Measurements from ENCODE around the gene IFFO2. TPM values are rescaled to one million over a fixed set of nuclear protein-coding genes. Genes with fewer than 3 reads are reported as not detected.
"Not testable (repeated sequence)": the region's sequence is repeated elsewhere in the genome, so short reads cannot be mapped to it uniquely, and the experiment has no call there.

IFFO2 gene
- total RNA-seq, 2 experiments from 2014 or later, result 20.5 to 25.5 TPM

GRCh38 chr1:18876210-18876609 is 80.3 kb downstream of the IFFO2 start:
- ChIA-PET POLR2A (no interaction called here), CTCF (interaction anchor here (1.1 to 2.4 kb wide), 2 partner anchors 8 to 11 kb away, joined by 5 to 18 read pairs; no protein-coding TSS in a partner anchor)

- CTCF ChIA-PET, result interaction anchor here (0.8 to 2.4 kb wide), 7 partner anchors 8 to 279 kb away, joined by 3 to 18 read pairs (median 5); no protein-coding TSS in a partner anchor
- POLR2A ChIA-PET, result no interaction called here
Observed at GRCh38 chr1:18875796-18876128, 80.7 kb downstream of the IFFO2 start.

GRCh38 chr1:18875107-18875795 is 81.2 kb downstream of the IFFO2 start:
- POLR2A ChIA-PET, result no interaction called here
- CTCF ChIA-PET, result interaction anchor here (0.8 to 2.4 kb wide), 7 partner anchors 9 to 278 kb away, joined by 3 to 18 read pairs (median 5); no protein-coding TSS in a partner anchor

GRCh38 chr1:18874600-18874999 is 81.9 kb downstream of the IFFO2 start:
- CTCF ChIA-PET, result interaction anchor here (0.6 to 2.4 kb wide), 6 partner anchors 9 to 278 kb away, joined by 3 to 18 read pairs (median 5); no protein-coding TSS in a partner anchor
- POLR2A ChIA-PET, result no interaction called here

- ChIA-PET POLR2A (no interaction called here), CTCF (interaction anchor here (0.6 to 2.4 kb wide), 3 partner anchors 10 to 277 kb away, joined by 3 to 18 read pairs (median 6); no protein-coding TSS in a partner anchor)
Observed at GRCh38 chr1:18874036-18874435, 82.4 kb downstream of the IFFO2 start.

GRCh38 chr1:18872071-18872611 is 84.3 kb downstream of the IFFO2 start:
- ChIA-PET POLR2A (no interaction called here), CTCF (no interaction called here)

- CTCF ChIA-PET, result no interaction called here
- POLR2A ChIA-PET, result no interaction called here
Observed at GRCh38 chr1:18871401-18872070, 84.9 kb downstream of the IFFO2 start.

- ChIA-PET CTCF (interaction anchor here (0.8 kb wide), 1 partner anchor 274 kb away, joined by 3 read pairs; no protein-coding TSS in a partner anchor), POLR2A (no interaction called here)
Observed at GRCh38 chr1:18870957-18871356, 85.5 kb downstream of the IFFO2 start.

GRCh38 chr1:18870595-18870865 is 85.9 kb downstream of the IFFO2 start:
- POLR2A ChIA-PET, result not testable (repeated sequence)
- CTCF ChIA-PET, result interaction anchor here (0.8 kb wide), 1 partner anchor 273 kb away, joined by 3 read pairs; no protein-coding TSS in a partner anchor

- POLR2A ChIA-PET, result no interaction called here
Observed at GRCh38 chr1:18869847-18870594, 86.5 kb downstream of the IFFO2 start.

GRCh38 chr1:18868801-18869424 is 87.6 kb downstream of the IFFO2 start:
- ChIA-PET CTCF (no interaction called here), POLR2A (no interaction called here)

More at GRCh38 chr1:18869847-18870594, 86.5 kb downstream of the IFFO2 start:
- CTCF ChIA-PET, result interaction anchor here (0.8 kb wide), 1 partner anchor 273 kb away, joined by 3 read pairs; no protein-coding TSS in a partner anchor

- ChIA-PET POLR2A (no interaction called here), CTCF (no interaction called here)
Observed at GRCh38 chr1:18868354-18868753, 88.1 kb downstream of the IFFO2 start.

- CTCF ChIA-PET, result interaction anchor here (1.0 kb wide), 1 partner anchor 18 kb away, joined by 3 read pairs; no protein-coding TSS in a partner anchor
- POLR2A ChIA-PET, result no interaction called here
Observed at GRCh38 chr1:18866846-18867245, 89.6 kb downstream of the IFFO2 start.

GRCh38 chr1:18866314-18866713 is 90.2 kb downstream of the IFFO2 start:
- ChIA-PET CTCF (interaction anchor here (2.3 kb wide), 1 partner anchor 9 kb away, joined by 7 read pairs; no protein-coding TSS in a partner anchor), POLR2A (no interaction called here)

GRCh38 chr1:18865176-18865575 is 91.3 kb downstream of the IFFO2 start:
- POLR2A ChIA-PET, result no interaction called here
- CTCF ChIA-PET, result interaction anchor here (2.3 kb wide), 1 partner anchor 10 kb away, joined by 7 read pairs; no protein-coding TSS in a partner anchor

GRCh38 chr1:18861590-18861989 is 94.9 kb downstream of the IFFO2 start:
- CTCF ChIA-PET, result no interaction called here

GRCh38 chr1:18861082-18861481 is 95.4 kb downstream of the IFFO2 start:
- ChIA-PET CTCF (no interaction called here), POLR2A (no interaction called here)

More at GRCh38 chr1:18861590-18861989, 94.9 kb downstream of the IFFO2 start:
- POLR2A ChIA-PET, result no interaction called here

GRCh38 chr1:18859560-18859959 is 96.9 kb downstream of the IFFO2 start, which contains the start of gene TAS1R2:
TSS of gene TAS1R2 (minus strand) at chr1:18859660. CDS start at chr1:18859660, 0 bp downstream.
- POLR2A ChIA-PET, result no interaction called here
- CTCF ChIA-PET, result no interaction called here

- ChIA-PET CTCF (no interaction called here), POLR2A (no interaction called here)
Observed at GRCh38 chr1:18858070-18858688, 98.3 kb downstream of the IFFO2 start.
